Right lobe of liver (tissue), 6 donors: Measurements from ENCODE around the gene DNAJC19. TPM values are rescaled to one million over a fixed set of nuclear protein-coding genes. Genes with fewer than 3 reads are reported as not detected.
A peak's percentile ranks its signal among the peaks of the same experiment; 100 is the strongest.

Experiments
- ATAC-seq, 4 donors: fragments of 200-7000 bp; cut with Tn5 transposase; one replicate each; pipeline ENCODE4 v1.9.1; 2020; ENCODE audit warnings: mild to moderate bottlenecking in 4 of 4, moderate library complexity in 4 of 4
- DNase-seq, 3 donors: peaks; one replicate each; pipeline ENCODE4 v3.0.0-alpha.2; 2020
- H3K27ac ChIP-seq, 3 donors: fragments of 200-600 bp; one replicate each; pipeline ENCODE4 v1.8.0; 2022
- H3K27me3 ChIP-seq, 2 donors: fragments of 200-600 bp; one replicate each; pipeline ENCODE4 v1.8.0; 2022
- H3K36me3 ChIP-seq, 4 donors: fragments of 200-600 bp; sonication (generic) in 1 of 4; one replicate each; pipeline versions ENCODE4 v1.5.1 to v1.8.0; 2017 to 2022; ENCODE audit warnings: control low read depth in 1 of 4
- H3K4me1 ChIP-seq, 4 donors: fragments of 200-600 bp; sonication (generic) in 1 of 4; one replicate each; pipeline versions ENCODE4 v1.5.1 to v1.8.0; 2017 to 2022; ENCODE audit warnings: control low read depth in 1 of 4
- H3K4me3 ChIP-seq, 3 donors: fragments of 200-600 bp; one replicate each; pipeline ENCODE4 v1.8.0; 2022
- H3K9me3 ChIP-seq, 4 donors: fragments of 200-600 bp; sonication (generic) in 1 of 4; one replicate each; pipeline versions ENCODE4 v1.5.1 to v1.8.0; 2017 to 2022; ENCODE audit warnings: control low read depth in 1 of 4
- CTCF ChIP-seq, 4 donors: fragments of 200-600 bp in 3 of 4; fragments of 450-650 bp in 1 of 4; IDR thresholded peaks; one replicate each; pipeline versions ENCODE4 v1.5.1 to v1.8.0; 2016 to 2022; ENCODE audit warnings: antibody characterized with exemption in 4 of 4, mild to moderate bottlenecking in 2 of 4
- POLR2A ChIP-seq: fragments of 450-650 bp; IDR thresholded peaks from one replicate; pipeline ENCODE4 v1.6.1; 2017; ENCODE audit warnings: antibody characterized with exemption, mild to moderate bottlenecking
- WGBS: methylation state at CpG from one replicate; pipeline ENCODE4 v1.1.6; 2018; ENCODE audit warnings: low coverage, low lambda C conversion rate; ENCODE audit not compliant: insufficient coverage; ENCODE audit errors: missing lambda C conversion rate; 5-methylcytosine and 5-hydroxymethylcytosine counted together
- intact Hi-C, 2 donors: fragments of 100-400 bp; cut with DNase I; formaldehyde crosslinking; loops; one replicate each; pipeline versions ENCODE4 v1.11.2 to v1.14.1; 2022
- long read RNA-seq: library from polyadenylated mRNA; unstranded; transcript quantifications from one replicate; pipeline ENCODE4 v2.0.0, GENCODE V29; 2019
- total RNA-seq, 6 experiments: library from RNA; depleted of rRNA in 2 of 6; stranded (reverse); fragments of >200 nt in 2 of 6; fragmentation: NEBNext Ultra II Directional in 3 of 6; extraction: Animal tissue kit (Norgen Biotek cat#: 25700) in 3 of 6; gene quantifications; one replicate each; pipeline versions ENCODE4 v1.1.0 to v1.2.4, GENCODE V29; 2016 to 2023
- donor health status: DM: no; HTN: yes; CAD: no.
- donor health status: DM: no; HTN: no; CAD: no.
- donor health status: DM: no; HTN: no; CAD: no.
- donor health status: DM: no; HTN: yes; CAD: no.
- donor health status: DM: no; HTN: yes; CAD: no.

Gene DNAJC19
- total RNA-seq: 10 to 100 TPM; 21.0 to 52.8 (median 28.5) TPM
- long read RNA-seq, transcript DNAJC19-201 (6 exons, 1,454 nt): major isoform, 18 of 24 reads
- long read RNA-seq, partial matches to known transcripts: 1 of 24 reads
- long read RNA-seq, other reads (novel, unspliced or antisense): 2 of 24 reads

GRCh38 chr3:180989291-180990163 is at the start of gene DNAJC19:
Gene DNAJC19 (minus strand): TSS chr3:180989736. CDS start chr3:180989602, 134 bp downstream.
- peak; percentile 95 to 98 (median 98) for ATAC-seq
- peak within 1 kb of the TSS; percentile 61 to 88 (median 86) for H3K27ac ChIP-seq
- no peaks in the 10 kb centered on the region for H3K27me3 ChIP-seq

GRCh38 chr3:181030948-181031347 is 41.4 kb upstream of the DNAJC19 start:
- Histone ChIP-seq H3K4me1 (no peaks in the 10 kb centered on the region), H3K4me3 (no peak overlapping the region), H3K27ac (no peak overlapping the region), H3K36me3 (no peaks in the 10 kb centered on the region), H3K27me3 (no peaks in the 10 kb centered on the region), H3K9me3 (no peaks in the 10 kb centered on the region)
- intact Hi-C loops: no loop called here
- TF ChIP-seq POLR2A: no peak
- TF ChIP-seq CTCF (IDR thresholded peaks at IDR 0.05): no peak
- DNase-seq: no peak
- ATAC-seq: peak; percentile 44 to 83 (median 74)

More at GRCh38 chr3:180989291-180990163, at the start of gene DNAJC19:
- peak; percentile 89 to 97 (median 95) for DNase-seq
- Histone ChIP-seq H3K9me3 (no peaks in the 10 kb centered on the region), H3K4me1 (peaks cover 0 to 14% (median 3%) of the 10 kb centered on the region in 4 donors), H3K36me3 (peaks cover 0 to 31% (median 3%) of the 10 kb centered on the region in 4 donors), H3K4me3 (peak within 1 kb of the TSS; percentile 61 to 87 (median 81))
- intact Hi-C loops: no loop called here
- WGBS: under 1% methylated on average over 18 of the region's 43 CpGs
- TF ChIP-seq POLR2A: peak; percentile 82
- no peak for TF ChIP-seq CTCF (IDR thresholded peaks at IDR 0.05)

DNA sequence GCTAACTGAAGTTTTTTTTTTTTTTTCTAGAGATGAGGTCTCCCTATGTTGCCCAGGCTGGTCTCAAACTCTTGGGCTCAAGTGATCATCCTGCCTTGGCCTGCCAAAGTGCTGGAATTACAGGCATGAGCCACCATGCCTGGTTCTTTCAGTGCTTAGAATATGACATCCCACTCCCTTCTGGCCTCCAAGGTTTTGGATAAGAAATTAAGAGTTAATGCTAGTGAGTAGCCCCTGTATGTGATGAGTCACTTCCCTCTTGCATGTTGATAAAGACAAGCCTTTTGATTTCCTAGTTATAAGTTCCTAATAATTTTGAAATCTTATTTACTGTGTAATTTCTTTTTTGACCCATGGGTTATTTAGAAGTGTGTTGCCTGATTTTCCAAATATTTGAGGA is 35.7 kb upstream of the DNAJC19 start:
- H3K4me1 ChIP-seq: no peaks in the 10 kb centered on the region
- no peak overlapping the region for H3K4me3 ChIP-seq
- intact Hi-C loops: no loop called here
- H3K9me3 ChIP-seq: no peaks in the 10 kb centered on the region
- TF ChIP-seq POLR2A (no peak), CTCF (IDR thresholded peaks at IDR 0.05) (no peak)
- DNase-seq (no peak), ATAC-seq (no peak)
- no peaks in the 10 kb centered on the region for H3K27me3 ChIP-seq
- no peaks in the 10 kb centered on the region for H3K36me3 ChIP-seq
- H3K27ac ChIP-seq: no peak overlapping the region

DNA sequence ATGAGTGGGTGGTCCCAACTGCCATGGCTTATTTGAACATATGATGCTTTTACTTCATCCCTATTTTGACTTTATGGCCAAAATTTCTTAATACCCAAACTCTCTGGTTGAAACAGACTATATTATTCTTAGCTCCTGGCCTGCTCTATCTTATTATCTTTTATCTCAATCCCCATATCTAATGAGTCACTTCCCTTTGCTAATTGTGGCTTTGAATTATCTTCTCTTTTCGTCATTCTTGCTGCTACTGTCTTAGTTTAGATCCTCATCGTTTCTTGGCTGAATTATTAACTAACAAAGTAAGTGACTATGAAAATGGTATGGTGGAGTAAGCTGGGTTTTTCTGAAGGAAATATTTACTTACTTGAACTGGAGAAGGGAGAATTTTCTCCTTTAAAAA is 28.2 kb upstream of the DNAJC19 start:
- no peaks in the 10 kb centered on the region for H3K9me3 ChIP-seq
- TF ChIP-seq POLR2A (no peak), CTCF (IDR thresholded peaks at IDR 0.05) (no peak)
- H3K36me3 ChIP-seq: no peaks in the 10 kb centered on the region
- ATAC-seq (no peak), DNase-seq (no peak)
- WGBS: 47% methylated on average over 2 of the region's 2 CpGs
- H3K4me1 ChIP-seq: no peaks in the 10 kb centered on the region
- intact Hi-C loops: no loop called here
- H3K27me3 ChIP-seq: no peaks in the 10 kb centered on the region
- H3K27ac ChIP-seq: no peak overlapping the region
- no peak overlapping the region for H3K4me3 ChIP-seq
